Suprapubic skin (tissue), 4 donors: ENCODE data around the gene ANKRD13A. TPM values are rescaled to one million over a fixed set of nuclear protein-coding genes. Genes with fewer than 3 reads are reported as not detected.

Experiments
- DNase-seq, 2 donors: peaks; one replicate each; pipeline ENCODE4 v3.0.0-alpha.2; 2019; ENCODE audit warnings: low spot score in 2 of 2
- H3K27ac ChIP-seq: fragments of 200-600 bp; sonication (generic); one replicate; pipeline ENCODE4 v1.5.1; 2019
- H3K27me3 ChIP-seq: fragments of 200-600 bp; sonication (generic); one replicate; pipeline ENCODE4 v1.5.1; 2019
- H3K36me3 ChIP-seq: fragments of 200-600 bp; sonication (generic); one replicate; pipeline ENCODE4 v1.5.1; 2019
- H3K4me1 ChIP-seq: fragments of 200-600 bp; sonication (generic); one replicate; pipeline ENCODE4 v1.5.1; 2019
- H3K4me3 ChIP-seq: fragments of 200-600 bp; sonication (generic); one replicate; pipeline ENCODE4 v1.5.1; 2019; ENCODE audit warnings: mild to moderate bottlenecking
- H3K9me3 ChIP-seq: fragments of 200-600 bp; sonication (generic); one replicate; pipeline ENCODE4 v1.5.1; 2019
- EP300 ChIP-seq: sonication (generic); formaldehyde crosslinking; IDR thresholded peaks from one replicate; pipeline ENCODE4 v1.6.1; 2017; ENCODE audit warnings: antibody characterized with exemption
- POLR2A ChIP-seq, 2 donors: fragments of 450-650 bp; IDR thresholded peaks; one replicate each; pipeline ENCODE4 v1.6.1; 2017; ENCODE audit warnings: antibody characterized with exemption in 2 of 2, mild to moderate bottlenecking in 2 of 2, moderate library complexity in 2 of 2
- POLR2AphosphoS5 ChIP-seq, 3 donors: sonication (generic); formaldehyde crosslinking; IDR thresholded peaks; one replicate each; pipeline ENCODE4 v1.6.1; 2017; ENCODE audit warnings: antibody characterized with exemption in 3 of 3
- WGBS: methylation state at CpG from one replicate; pipeline ENCODE4 v1.1.5; 2018; 5-methylcytosine and 5-hydroxymethylcytosine counted together
- total RNA-seq, 4 donors: library from RNA; depleted of rRNA; stranded (reverse); fragments of >200 nt; gene quantifications; one replicate each; pipeline ENCODE4 v1.1.0, GENCODE V29; 2016
- TF ChIP-seq, protein P1 (sequence below), 2 donors: fragments of 200-600 bp in 1 of 2; fragments of 450-650 bp in 1 of 2; sonication (generic) in 1 of 2; IDR thresholded peaks; one replicate each; pipeline ENCODE4 v1.5.1; 2016 to 2019; ENCODE audit warnings: antibody characterized with exemption in 2 of 2, mild to moderate bottlenecking in 1 of 2, moderate library complexity in 1 of 2

ANKRD13A gene
- total RNA-seq, 4 donors from 2014 or later: 104 to 161 (median 114) TPM

- H3K4me3 ChIP-seq: peak overlapping the region; percentile 88
- H3K36me3 ChIP-seq: no peaks in the 10 kb centered on the region
- H3K27ac ChIP-seq: peak overlapping the region; percentile 92
- no peak for DNase-seq
- TF ChIP-seq POLR2A (IDR thresholded peaks at IDR 0.05): no peak
- TF ChIP-seq, protein P1, sequence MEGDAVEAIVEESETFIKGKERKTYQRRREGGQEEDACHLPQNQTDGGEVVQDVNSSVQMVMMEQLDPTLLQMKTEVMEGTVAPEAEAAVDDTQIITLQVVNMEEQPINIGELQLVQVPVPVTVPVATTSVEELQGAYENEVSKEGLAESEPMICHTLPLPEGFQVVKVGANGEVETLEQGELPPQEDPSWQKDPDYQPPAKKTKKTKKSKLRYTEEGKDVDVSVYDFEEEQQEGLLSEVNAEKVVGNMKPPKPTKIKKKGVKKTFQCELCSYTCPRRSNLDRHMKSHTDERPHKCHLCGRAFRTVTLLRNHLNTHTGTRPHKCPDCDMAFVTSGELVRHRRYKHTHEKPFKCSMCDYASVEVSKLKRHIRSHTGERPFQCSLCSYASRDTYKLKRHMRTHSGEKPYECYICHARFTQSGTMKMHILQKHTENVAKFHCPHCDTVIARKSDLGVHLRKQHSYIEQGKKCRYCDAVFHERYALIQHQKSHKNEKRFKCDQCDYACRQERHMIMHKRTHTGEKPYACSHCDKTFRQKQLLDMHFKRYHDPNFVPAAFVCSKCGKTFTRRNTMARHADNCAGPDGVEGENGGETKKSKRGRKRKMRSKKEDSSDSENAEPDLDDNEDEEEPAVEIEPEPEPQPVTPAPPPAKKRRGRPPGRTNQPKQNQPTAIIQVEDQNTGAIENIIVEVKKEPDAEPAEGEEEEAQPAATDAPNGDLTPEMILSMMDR (IDR thresholded peaks at IDR 0.05): no peak
- no peak for TF ChIP-seq EP300
- TF ChIP-seq POLR2AphosphoS5 (IDR thresholded peaks at IDR 0.05): no peak
- peaks cover 52% of the 10 kb centered on the region for H3K4me1 ChIP-seq
- H3K9me3 ChIP-seq: no peaks in the 10 kb centered on the region
- H3K27me3 ChIP-seq: no peaks in the 10 kb centered on the region
- WGBS: 1% methylated on average over 15 of the region's 17 CpGs
Measured at GRCh38 chr12:109999983-110000505, 814 bp downstream of the ANKRD13A start.

GRCh38 chr12:110001596-110001995 is 2.4 kb downstream of the ANKRD13A start:
- Histone ChIP-seq H3K27me3 (no peaks in the 10 kb centered on the region), H3K36me3 (no peaks in the 10 kb centered on the region), H3K9me3 (no peaks in the 10 kb centered on the region), H3K4me3 (no peak overlapping the region), H3K27ac (peak overlapping the region; percentile 76), H3K4me1 (peaks cover 43% of the 10 kb centered on the region)
- WGBS: 65% methylated on average over 4 of the region's 4 CpGs
- TF ChIP-seq, protein P1 (IDR thresholded peaks at IDR 0.05): no peak
- no peak for TF ChIP-seq EP300
- no peak for TF ChIP-seq POLR2A (IDR thresholded peaks at IDR 0.05)
- no peak for TF ChIP-seq POLR2AphosphoS5 (IDR thresholded peaks at IDR 0.05)
- no peak for DNase-seq

DNA sequence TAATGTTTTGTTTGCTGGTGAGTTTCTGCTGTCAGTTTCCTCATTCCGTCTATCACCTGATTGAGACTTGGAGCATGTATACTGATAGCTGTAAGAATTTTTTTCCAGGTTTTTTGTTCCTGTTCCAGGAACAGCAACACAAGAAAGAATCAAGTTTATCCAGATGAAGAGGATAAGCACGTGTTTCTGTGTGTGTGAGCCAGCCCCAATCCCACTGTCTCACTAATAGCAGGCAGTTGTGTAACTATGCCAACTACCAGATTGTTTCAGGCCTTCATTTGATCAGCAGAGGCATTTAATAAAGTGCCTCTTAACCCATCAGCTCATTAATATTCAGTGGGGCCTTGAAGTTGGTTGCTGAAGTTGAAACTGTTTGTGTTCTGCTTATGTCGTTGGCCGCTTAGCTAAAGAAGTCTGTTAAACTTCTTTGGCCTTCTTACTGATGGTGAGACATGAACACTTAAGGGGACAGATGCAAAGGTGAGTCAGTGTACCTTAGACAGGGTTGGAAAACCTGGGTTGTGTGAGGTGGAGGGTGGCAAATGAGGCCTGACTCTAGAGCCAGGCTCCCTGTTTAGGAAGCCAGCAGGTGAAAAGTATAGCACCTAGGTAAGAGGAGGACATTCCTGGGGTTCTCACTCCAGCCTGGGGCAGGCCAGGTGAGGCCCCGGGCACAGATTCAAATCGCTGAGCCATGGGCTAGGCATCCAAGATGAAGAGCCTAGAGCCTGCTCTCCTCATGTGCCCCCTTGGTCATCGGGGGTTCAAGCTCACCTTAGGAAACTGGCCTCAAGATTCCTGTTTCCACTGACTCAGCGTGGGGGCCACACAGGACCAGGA is 3.7 kb downstream of the ANKRD13A start:
- DNase-seq: no peak
- Histone ChIP-seq H3K36me3 (no peaks in the 10 kb centered on the region), H3K27me3 (no peaks in the 10 kb centered on the region), H3K9me3 (no peaks in the 10 kb centered on the region), H3K4me1 (peaks cover 41% of the 10 kb centered on the region), H3K27ac (peak overlapping the region; percentile 76), H3K4me3 (no peak overlapping the region)
- WGBS: 53% methylated on average over 8 of the region's 8 CpGs
- no peak for TF ChIP-seq POLR2A (IDR thresholded peaks at IDR 0.05)
- no peak for TF ChIP-seq POLR2AphosphoS5 (IDR thresholded peaks at IDR 0.05)
- TF ChIP-seq EP300: no peak

DNA sequence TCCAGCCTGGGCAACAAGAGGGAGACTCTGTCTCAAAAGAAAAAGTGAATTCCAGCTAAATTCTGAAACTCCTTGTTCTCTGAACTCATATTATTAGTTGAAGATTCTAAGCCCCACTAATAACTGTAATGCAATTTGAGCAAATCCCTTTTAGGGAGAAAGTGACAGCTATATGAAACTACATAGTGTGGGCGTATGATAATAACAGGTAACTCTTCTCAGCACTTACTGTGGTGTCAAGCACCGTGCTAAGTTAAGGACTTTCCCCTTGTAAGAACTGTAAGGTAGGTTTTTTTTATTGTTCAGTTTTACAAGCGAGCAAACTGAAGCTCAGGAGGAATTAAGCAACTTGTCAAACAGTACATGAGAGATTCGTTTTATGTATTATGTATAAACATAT is 5.4 kb downstream of the ANKRD13A start:
- no peak for DNase-seq
- Histone ChIP-seq H3K4me1 (peaks cover 34% of the 10 kb centered on the region), H3K27me3 (no peaks in the 10 kb centered on the region), H3K9me3 (no peaks in the 10 kb centered on the region), H3K36me3 (no peaks in the 10 kb centered on the region), H3K4me3 (no peak overlapping the region), H3K27ac (no peak overlapping the region)
- 65% methylated on average over 4 of the region's 4 CpGs for WGBS
- no peak for TF ChIP-seq EP300
- no peak for TF ChIP-seq POLR2AphosphoS5 (IDR thresholded peaks at IDR 0.05)
- TF ChIP-seq POLR2A (IDR thresholded peaks at IDR 0.05): no peak
- TF ChIP-seq, protein P1 (IDR thresholded peaks at IDR 0.05): no peak

DNA sequence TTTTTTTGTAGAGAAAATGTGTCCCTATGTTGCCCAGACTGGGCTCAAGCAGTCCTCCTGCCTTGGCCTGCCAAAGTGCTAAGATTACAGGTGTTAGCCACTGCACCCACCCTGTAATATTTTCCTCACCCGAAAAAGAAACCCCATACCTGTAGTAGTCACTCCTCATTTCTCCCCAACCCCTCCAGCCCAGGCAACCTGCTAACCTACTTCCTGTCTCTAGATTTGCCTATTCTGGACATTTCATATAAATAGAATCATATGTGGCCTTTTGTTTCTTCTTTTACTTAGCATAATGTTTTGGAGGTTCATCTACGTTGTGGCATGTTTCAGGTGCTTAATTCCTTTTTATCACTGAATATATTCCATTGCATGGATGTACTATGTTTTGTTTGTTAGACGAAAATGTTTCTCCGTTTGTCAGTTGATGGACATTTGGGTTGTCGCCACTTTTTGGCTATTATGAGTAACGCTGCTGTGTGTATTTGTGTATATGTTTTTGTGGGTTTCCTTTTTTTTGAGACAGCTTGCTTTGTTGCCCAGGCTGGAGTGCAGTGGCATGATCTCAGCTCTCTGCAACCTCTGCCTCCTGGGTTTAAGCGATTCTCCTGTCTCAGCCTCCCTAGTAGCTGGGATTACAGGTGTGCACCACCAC is 6.2 kb downstream of the ANKRD13A start:
- H3K27ac ChIP-seq: no peak overlapping the region
- DNase-seq: no peak
- TF ChIP-seq POLR2A (IDR thresholded peaks at IDR 0.05): no peak
- TF ChIP-seq, protein P1 (IDR thresholded peaks at IDR 0.05): no peak
- TF ChIP-seq POLR2AphosphoS5 (IDR thresholded peaks at IDR 0.05): no peak
- TF ChIP-seq EP300: no peak

More for the DNA sequence above, 6.2 kb downstream of the ANKRD13A start:
- no peak overlapping the region for H3K4me3 ChIP-seq
- WGBS: 94% methylated on average over 7 of the region's 7 CpGs
- H3K4me1 ChIP-seq: peaks cover 30% of the 10 kb centered on the region
- no peaks in the 10 kb centered on the region for H3K9me3 ChIP-seq
- no peaks in the 10 kb centered on the region for H3K36me3 ChIP-seq
- no peaks in the 10 kb centered on the region for H3K27me3 ChIP-seq
